Stimulated activated CD4-positive, alpha-beta T cell treated with anti-CD3 and anti-CD28 coated beads, TNF-alpha, amount 100 ng/mL, for 4 hours (primary cell): ENCODE data around the gene PITPNM3.
"Not testable (repeated sequence)": the region's sequence is repeated elsewhere in the genome, so short reads cannot be mapped to it uniquely, and the experiment has no call there.

Experiments used
- DNase-seq, 3 experiments: peaks; one replicate each; pipeline ENCODE4 v3.0.0-alpha.2; 2020; ENCODE audit warnings: low read depth in 3 of 3

PITPNM3 gene

DNA sequence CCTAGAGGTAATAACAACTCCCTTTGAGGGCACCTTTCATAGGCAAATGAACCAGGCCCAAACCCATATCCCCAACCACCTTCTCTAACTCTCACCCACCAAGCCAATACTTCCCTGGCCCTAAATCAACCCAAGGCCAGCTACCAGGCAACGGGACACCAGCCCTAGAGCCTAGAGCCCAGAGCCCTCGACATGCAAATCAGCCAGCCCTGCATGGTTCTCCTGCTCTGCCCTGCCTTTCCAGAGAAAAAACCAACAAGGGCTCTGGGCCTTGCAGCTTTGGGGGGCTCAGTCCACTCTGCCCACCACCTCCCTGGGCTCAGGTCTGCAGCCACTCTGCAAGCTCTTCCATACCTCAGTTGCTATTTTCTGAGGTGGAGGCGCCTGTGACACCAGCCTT is 55.0 kb downstream of the PITPNM3 start:
- no peak for DNase-seq

DNA sequence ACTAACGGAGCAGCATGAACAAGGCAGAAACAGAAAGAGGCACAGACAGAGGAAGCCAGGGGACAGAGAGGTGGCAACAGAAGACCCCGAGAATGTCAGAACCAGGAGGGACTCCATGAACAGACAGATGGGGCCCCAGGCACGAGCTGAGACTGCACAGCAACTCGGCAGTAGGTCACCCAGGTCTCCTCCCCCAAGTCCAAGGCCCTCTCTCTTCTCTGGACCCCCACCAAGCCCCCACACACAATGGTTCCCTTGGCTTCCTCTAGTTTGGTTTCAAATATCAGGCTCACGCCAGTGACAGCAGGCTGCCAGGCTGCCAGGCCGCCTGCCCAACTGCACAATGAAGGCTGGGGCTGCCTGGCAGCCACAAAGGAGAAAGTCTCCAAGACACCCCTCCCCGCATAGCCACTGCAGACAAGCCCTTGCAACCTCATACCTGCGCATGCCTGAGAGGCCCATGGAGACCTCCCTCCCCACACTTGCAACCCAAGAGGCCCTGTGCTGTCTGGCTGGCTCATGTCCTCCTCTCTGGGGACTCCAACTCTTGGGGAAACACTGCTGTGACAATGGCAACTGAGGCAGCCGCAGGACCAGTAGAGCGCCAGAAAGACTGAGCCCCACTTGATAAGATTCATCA is 57.3 kb downstream of the PITPNM3 start:
- no peak for DNase-seq

DNA sequence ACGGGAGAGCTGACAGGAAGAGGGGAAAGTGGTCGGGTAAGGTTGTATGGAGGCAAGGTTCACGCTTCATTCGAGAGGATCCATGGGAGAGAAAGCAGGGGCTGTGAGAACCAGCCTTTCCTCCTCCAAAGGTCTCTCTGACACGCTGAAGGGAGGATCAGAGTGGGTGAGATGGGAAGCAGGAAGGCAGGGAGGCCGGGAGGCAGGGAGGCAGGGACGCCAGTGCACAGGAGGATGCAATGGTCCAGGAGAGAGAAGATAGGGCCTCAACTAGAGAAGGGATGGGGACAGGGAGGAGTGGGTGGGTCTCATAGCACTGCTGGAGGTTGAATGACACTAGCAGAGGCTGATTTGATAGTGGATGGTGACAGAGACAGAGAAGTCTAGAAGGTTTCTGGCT is 58.0 kb downstream of the PITPNM3 start:
- DNase-seq = no peak

DNA sequence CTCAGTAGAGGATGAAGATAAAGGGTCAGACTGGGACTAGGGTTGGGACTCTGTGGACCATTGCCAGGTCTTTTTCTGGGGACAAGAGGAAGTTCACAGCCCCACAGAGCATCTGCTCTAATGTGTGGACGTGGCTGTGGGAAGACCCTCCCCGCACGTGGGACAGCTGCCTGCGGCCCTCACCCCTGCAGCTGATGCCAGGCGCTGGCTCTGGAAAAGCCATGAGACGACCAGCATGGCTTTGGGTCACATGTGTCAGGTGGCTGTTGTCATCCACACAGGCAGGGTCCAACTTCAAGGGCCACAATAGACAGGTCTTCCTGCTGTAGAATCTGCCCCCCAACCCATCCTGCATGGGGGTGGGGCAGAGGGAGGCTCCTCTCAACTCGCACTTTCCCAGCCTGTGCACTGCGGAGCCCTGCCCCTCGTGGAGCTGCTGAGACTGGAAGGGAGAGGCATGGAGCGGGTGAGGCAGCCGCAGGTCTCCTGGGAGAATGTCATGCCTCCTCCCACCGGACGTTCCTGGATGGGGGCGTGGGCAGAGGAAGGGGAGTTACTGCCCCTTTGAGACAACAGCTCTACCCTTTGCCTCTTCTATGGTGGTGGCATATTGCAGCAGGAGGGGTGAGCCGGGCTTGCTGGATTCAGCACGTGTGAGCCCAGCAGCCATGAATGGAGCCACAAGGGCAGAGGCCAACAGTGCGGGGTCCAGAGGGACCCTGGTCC is 58.7 kb downstream of the PITPNM3 start:
- no peak for DNase-seq

DNA sequence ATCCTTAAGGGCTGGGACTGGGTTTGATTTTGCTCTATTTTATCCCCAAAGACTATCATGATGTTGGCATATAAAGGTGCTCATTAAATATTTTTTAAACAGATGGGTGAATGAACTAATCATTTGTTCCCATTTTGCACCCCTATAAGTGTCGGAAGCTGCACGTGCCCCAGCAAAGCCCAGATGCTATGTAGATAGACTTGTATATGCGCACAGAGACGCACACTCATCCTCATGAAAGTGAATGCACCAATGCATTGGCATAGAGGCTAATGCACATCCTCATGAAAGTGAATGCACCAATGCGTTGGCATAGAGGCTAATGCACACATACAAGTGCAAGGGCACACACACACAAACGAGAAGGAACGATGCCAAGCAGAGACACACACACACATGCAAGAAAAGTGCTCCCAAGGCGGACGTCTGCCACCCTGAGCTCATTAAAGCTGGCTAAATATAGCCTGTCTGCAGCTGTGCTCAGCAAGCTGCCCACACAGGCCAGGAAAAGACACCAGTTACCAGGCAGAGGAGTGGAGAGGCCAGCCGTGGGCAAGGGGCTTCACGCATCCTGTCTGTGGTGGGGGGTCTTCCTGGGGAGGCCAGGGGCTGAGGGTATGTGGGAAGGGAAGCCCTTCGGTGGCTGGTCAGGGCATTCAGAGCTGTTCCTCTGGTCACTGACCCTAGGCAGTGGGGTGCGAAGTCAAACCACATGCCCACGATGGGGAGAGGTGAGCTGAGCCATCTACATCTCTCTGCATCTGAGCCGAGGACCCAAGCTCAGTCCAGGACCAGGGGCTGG is 59.5 kb downstream of the PITPNM3 start:
- no peak for DNase-seq

DNA sequence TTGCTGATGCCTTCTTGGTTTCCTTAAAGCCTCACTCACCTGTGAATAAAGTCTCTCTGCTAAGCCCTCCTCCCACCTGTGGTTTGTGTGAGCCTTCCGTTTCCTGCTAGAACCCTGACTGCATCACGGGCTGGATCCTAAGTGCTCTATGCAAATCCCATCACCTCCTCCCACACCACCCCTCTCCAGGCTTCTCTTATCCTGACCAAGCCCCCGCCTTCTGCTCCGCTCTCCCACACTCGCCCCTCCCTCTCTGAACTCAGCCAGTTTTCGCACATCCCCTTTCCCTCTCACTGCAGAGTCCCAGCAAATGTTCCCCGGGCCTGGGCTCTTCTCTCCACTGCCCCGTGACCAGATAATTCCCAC is 60.3 kb downstream of the PITPNM3 start:
- no peak for DNase-seq

DNA sequence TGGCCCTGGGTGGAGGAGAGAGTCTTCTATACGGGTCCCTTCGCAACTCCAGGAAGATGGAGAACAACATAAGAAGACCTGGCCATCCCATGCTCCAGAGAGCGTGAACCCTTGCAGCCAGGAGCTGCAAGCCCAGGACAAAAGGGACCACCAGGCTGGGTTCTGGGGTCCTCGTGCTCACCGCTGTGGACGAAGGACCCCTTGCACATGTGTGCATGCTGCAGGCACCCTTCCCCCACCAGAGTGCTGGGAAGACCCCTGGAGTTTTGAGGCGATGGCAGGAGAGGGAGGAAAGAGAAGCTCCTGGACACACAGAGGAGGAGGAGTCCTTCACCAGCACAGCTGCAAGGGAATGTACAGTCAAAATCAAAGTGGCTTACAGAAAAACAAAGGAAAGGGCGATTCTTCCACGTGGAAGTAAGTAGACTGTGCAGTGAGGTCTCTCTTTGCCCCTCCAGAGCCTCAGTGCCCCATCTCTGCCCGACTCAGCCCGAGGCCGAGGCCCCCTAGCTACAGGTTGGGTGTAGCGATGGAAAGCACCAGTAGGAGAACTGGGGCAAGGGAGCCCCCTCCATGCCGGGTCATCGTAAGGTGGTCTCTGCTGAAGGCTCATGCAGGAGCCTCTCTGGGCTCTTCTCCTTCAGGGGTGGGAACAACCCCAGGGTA is 60.8 kb downstream of the PITPNM3 start:
- no peak for DNase-seq

DNA sequence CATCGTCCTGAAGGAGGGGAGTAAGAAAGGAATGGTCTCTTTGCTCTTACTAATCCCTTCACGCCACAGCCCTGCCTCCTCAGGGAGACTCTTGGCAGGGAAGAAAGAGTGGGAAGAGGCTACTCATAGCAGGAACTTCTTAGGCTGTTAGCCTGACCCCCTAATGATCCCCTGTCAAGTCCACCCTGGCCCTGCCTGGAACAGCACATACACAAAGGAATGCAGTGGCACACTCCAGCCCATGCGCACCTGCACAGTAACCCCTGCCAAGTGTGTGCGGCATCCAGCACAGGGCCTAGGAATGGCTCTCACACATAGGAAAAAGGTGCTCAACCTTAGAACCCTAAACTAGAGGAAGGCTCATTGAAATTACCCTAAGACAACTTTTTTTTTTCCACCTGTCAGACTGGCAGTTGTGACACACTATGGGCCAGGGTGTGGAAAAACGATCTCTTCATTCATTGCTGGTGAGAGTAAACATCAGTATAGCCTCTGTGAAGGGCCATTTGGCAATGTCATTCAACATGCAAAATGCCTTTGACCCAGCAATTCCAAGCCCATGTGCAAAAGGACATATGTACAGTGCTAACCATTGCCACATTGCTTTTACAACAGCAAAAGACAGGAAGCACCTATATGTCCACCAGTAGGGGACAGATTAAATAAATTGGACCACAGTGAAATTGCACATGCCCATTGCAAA is 62.0 kb downstream of the PITPNM3 start:
- DNase-seq = no peak

DNA sequence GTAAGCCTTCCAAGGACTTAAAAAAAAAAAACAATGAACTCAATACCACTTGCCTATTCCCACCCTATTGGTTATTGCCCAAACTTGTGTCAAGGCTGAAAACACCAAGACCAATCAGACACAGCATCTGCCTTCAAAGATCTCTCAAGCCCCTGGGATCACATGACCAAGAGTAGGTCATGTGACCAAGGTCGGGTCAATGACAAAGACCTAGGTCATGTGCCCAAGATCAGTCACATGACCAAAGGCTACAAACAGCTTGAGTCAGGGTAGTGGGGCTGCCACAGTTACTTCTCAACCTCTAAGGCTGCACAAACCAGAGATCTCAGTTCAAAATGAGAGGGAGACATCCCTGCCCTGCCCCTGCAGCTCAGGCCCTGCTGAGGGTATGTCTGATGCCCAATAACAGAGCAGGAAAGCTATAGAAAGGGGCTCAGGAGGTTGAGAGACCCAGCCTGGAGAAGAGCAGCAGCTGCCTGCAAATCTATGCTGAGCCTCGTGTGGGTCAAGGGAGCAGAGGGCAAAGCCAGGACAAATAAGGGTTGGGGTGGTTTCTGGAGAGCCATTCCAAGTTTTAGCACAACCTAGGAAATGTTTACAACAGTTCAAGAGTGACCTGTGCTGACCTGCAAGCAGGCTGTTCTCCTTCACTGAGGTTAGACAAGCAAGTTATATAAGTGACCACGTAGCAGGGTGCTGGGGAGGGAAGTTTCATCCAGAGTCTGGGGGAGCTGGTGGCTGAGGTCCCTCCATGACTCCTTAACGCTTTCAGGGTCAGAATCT is 63.3 kb downstream of the PITPNM3 start:
- no peak for DNase-seq

DNA sequence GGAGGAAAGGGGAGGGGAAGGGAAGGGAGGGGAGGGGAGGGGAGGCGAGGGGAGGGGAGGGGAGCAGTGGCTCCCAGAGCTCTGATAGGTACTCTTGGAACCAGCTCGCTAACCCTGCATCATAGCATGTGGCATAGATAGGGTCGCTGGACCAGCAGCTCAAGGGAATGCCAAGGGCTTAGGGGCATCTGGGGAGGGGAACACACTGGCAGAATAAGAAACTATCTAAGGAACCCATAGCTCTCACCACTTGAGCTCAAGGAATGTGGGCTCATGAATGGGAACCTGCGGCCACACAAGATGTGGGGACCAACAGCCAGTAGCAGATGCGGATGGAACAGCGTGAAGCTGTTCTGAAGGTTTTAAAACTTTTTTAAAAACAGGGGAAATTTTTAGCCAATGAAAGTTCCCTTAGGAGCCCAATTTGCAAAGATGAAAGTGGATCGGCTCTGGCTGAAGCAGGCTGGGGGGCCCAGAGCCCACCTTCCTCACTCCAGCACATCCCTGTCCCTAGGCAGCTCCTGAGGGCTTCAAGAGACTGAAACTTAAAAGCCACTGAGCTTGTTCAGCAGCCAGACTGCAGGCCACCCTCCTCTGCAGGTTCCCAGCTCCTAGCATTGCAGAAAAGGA is 65.2 kb downstream of the PITPNM3 start:
- no peak for DNase-seq

DNA sequence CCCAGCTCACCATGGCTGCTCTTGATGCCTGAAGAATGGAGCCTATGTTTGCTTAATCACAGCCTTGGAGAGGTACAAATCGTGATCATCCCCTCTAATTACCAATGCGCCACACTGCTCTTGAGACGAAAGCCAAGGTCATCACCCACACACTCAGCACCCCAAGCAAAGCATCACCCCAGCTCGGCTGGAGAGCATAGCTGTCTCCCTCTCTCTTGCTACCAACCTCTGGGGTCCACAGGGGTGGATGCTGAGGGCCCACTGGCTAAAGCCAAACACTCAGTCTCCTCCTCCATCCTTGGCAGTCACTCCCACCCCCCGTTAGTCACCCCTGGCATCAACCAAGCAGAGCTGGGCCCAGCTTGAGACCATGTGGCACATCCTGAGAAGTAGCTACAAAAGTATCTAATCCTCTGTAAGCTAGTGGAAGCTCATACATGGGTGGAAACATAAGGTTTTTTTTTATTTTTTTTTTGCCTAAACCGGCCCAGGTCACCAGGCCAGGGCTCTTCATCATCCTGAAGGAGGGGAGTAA is 67.3 kb downstream of the PITPNM3 start:
- no peak for DNase-seq

DNA sequence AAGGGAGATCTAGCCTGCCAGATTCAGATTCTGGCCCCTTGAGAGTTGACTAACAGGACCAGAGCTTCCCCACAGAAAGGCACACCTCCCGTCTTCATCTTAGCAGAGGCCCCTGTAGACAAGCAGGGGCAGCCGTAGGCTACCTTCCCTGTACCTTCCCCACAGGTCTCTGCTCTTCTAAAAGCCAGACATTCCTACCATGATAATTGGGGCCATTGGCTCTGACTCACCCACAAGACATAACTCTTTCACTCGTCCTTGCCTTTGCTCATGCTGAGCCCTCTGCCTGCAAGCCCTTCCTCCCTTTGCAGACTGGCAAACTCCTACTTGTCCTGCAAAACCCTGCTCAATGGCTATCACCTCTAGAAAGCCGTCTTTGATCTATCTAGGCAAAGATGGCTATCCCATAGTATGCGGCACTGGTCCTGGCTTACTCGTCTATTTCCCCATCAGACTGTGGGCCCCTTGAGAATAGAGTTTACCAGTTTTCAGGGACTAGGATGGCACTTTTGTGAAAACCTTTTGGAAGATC is 68.3 kb downstream of the PITPNM3 start:
- DNase-seq = no peak

DNA sequence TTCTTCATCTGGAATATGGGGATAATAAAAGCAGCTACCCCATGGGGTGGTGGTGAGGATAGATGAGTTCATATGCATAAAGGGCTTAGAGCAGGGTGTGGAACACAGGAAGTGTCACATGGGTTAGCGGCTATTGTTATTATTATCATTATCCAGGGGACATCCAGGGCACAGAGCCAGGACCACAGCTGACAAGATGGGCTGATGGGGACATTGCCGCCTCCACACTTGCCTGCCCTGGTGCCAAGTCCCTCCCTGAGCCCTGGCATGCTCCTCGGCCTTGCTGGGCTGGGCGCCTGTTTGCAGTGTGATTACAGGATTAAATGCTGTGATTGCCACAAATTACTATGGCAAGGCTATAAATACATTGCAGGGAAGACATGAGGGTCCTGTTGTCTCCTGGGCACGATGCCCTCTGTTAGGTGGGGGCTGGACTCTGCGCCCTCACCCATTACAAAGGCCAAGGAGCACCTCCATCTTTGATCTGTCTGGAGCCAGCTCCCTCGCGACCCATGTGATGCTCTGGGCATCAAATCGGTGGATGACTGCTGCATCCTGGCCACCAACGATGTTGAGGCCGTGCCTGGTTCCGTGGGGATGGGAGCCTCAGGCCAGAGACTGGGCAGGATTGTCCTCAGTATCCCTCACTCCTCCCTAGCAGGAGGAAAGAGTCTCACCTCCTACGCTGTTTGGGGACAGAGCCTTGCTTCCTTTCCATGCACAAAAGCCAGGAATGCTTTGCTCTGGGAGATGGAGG is 68.9 kb downstream of the PITPNM3 start:
- no peak for DNase-seq

DNA sequence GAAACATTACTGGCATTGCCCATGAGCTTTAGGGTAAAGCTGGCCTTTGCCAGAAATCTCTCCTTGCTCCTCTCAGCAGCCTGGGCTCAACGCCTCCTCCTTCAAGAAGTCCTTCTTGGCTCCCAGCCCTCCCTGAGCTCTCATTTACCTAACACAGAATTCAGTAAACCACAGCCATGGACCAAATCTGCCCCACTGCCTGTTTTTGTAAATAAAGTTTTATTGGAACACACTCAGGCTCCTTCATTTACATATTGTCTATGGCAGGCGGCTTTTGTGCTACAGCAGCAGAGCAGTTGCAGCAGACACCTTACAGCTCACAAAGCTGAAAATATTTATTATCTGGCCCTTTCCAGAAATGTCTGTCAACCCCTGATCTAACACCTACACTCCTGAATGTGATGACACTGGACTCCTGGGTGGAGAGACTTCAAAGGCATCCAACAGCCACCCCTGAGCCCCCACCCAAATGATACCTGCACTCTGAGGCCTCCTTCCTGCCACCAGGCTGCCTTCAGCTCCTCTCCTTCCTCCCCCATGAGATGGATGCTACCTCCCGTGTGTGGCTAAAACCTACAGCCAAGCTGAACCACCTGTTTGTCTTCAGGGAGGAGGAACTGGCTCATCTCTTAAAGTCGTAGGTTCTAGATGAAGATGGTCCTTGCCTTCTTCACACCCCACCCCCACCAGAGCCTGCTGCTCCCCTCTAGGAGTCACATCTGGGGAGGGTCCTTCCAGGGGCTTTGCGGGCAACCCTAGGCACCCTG is 70.5 kb downstream of the PITPNM3 start:
- DNase-seq = no peak

DNA sequence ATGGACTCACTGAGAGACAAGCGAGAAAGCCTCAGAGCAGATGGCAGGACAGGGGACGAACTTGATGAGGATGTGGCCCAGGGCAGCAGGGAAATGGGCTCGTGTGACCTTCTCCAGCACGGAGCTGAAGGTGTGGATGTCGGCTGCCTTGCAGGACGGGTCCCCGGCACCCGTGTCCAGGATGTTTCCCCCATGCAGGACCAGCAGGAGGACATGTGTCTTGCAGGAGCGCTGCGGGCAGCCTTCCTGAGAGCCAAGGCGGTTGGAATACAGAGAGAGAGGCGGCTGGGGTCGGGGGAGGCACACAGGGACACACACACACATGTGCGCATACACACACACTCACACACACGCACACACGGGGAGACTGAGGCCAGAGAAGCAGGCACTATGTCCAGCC is 72.8 kb downstream of the PITPNM3 start:
- DNase-seq = no peak

DNA sequence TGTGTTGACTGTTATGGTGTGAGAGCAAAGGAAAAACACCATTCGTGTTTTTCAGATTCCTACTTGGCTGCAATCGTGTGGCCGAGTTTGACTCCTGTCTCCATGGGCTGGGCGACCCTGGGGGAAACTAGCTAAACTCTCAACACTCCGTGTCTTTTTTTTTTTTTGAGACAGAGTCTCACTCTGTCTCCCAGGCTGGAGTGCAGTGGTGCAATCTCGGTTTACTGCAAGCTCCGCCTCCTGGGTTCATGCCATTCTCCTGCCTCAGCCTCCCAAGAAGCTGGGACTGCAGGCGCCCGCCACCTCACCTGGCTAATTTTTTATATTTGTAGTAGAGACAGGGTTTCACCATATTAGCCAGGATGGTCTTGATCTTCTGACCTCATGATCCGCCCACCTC is 73.6 kb downstream of the PITPNM3 start:
- not testable (repeated sequence) for DNase-seq

DNA sequence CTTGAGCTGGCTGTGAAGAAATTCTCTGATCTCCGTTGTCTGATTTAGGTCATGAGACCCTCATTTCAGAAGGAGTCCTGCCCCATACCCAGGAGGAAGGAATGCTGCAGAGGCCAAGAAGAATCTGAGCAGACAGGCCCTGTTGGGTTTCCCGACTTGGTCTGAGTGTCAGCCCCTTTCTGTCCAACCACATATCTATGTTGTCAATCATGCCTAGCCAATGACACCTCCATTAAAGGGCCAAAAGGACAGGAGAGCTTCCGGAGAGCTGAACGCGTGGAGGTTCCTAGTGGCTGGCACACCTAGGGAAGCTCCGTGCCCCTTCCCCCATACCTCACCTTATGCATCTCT is 74.3 kb downstream of the PITPNM3 start:
- no peak for DNase-seq

DNA sequence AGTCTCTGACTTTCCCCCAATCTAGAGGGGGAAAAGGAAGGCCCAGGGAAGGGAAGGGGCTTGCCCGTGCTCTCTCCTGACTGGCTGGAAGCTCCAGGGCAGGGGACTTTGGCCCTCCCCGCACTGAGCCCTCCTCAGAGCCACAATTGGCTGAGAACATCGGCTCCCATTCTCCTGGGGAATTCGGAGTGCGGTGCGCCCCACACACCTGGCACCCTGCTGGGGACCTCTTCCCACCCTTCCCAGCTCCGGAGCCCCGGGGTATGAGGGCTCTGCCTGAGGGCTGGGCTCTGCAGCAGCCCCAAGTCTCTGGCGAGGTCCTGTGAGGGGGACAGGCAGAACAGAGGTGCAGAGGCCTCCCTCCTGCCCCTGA is 76.1 kb downstream of the PITPNM3 start:
- no peak for DNase-seq
